H9 (cell line): ENCODE results near the gene EGLN1. TPM values are rescaled to one million over a fixed set of nuclear protein-coding genes. Genes with fewer than 3 reads are reported as not detected.
"Not testable (repeated sequence)": the region's sequence is repeated elsewhere in the genome, so short reads cannot be mapped to it uniquely, and the experiment has no call there.

ENCODE experiments used
- DNase-seq: peaks from one replicate; pipeline ENCODE4 v3.0.0-alpha.2; 2017
- H2AFZ ChIP-seq: one replicate; pipeline ENCODE4 v1.6.1; 2013; ENCODE audit warnings: mild to moderate bottlenecking, low read length, control low read depth, moderate library complexity
- H2AK5ac ChIP-seq: 2 replicates; pipeline ENCODE4 v1.6.1; 2013; ENCODE audit warnings: low read length, control low read depth, mixed read lengths; ENCODE audit not compliant: insufficient read length
- H2BK120ac ChIP-seq: one replicate; pipeline ENCODE4 v1.6.1; 2013; ENCODE audit warnings: low read depth, mild to moderate bottlenecking, low read length, control low read depth, inconsistent platforms; ENCODE audit not compliant: poor library complexity, severe bottlenecking
- H2BK12ac ChIP-seq: 2 replicates; pipeline ENCODE4 v1.6.1; 2013; ENCODE audit warnings: low read length, control low read depth, mixed read lengths, low read depth; ENCODE audit not compliant: insufficient read length
- H2BK15ac ChIP-seq: 2 replicates; pipeline ENCODE4 v1.6.1; 2013; ENCODE audit warnings: low read depth, low read length, control low read depth
- H2BK20ac ChIP-seq: one replicate; pipeline ENCODE4 v1.6.1; 2013; ENCODE audit warnings: low read depth, mild to moderate bottlenecking, low read length, control low read depth, inconsistent platforms; ENCODE audit not compliant: poor library complexity, severe bottlenecking
- H2BK5ac ChIP-seq: 2 replicates; pipeline ENCODE4 v1.6.1; 2013; ENCODE audit warnings: low read length, control low read depth, mixed read lengths; ENCODE audit not compliant: insufficient read length
- H3K14ac ChIP-seq: 2 replicates; pipeline ENCODE4 v1.6.1; 2013; ENCODE audit warnings: low read length, control low read depth; ENCODE audit not compliant: insufficient read depth
- H3K18ac ChIP-seq: 2 replicates; pipeline ENCODE4 v1.6.1; 2013; ENCODE audit warnings: low read depth, mild to moderate bottlenecking, mixed read lengths, low read length, control low read depth; ENCODE audit not compliant: insufficient read length
- H3K23ac ChIP-seq: 2 replicates; pipeline ENCODE4 v1.6.1; 2013; ENCODE audit warnings: low read length, control low read depth, mixed read lengths, low read depth; ENCODE audit not compliant: insufficient read length
- H3K23me2 ChIP-seq: 2 replicates; pipeline ENCODE4 v1.6.1; 2013; ENCODE audit warnings: low read depth, mild to moderate bottlenecking, mixed read lengths, low read length, control low read depth; ENCODE audit not compliant: insufficient read length, poor library complexity, severe bottlenecking
- H3K27ac ChIP-seq: 2 replicates; pipeline ENCODE4 v1.5.1; 2013; ENCODE audit warnings: low read length, control low read depth, mixed read lengths, low read depth; ENCODE audit not compliant: insufficient read length
- H3K27me3 ChIP-seq: 2 replicates; pipeline ENCODE4 v1.6.1; 2013; ENCODE audit warnings: low read length, control low read depth, inconsistent platforms; ENCODE audit not compliant: insufficient read depth
- H3K4ac ChIP-seq: 2 replicates; pipeline ENCODE4 v1.6.1; 2013; ENCODE audit warnings: low read depth, mild to moderate bottlenecking, control low read depth, inconsistent platforms, low read length, moderate library complexity
- H3K4me1 ChIP-seq: 2 replicates; pipeline ENCODE4 v1.6.1; 2013; ENCODE audit warnings: low read length, control low read depth, inconsistent platforms; ENCODE audit not compliant: insufficient read depth
- H3K4me2 ChIP-seq: 2 replicates; pipeline ENCODE4 v1.6.1; 2013; ENCODE audit warnings: low read length, control low read depth, mixed read lengths; ENCODE audit not compliant: insufficient read length, insufficient read depth
- H3K56ac ChIP-seq: 2 replicates; pipeline ENCODE4 v1.6.1; 2013; ENCODE audit warnings: low read depth, mild to moderate bottlenecking, mixed read lengths, low read length, control low read depth; ENCODE audit not compliant: insufficient read length
- H3K79me1 ChIP-seq: 2 replicates; pipeline ENCODE4 v1.6.1; 2013; ENCODE audit warnings: low read depth, mild to moderate bottlenecking, moderate library complexity, low read length, control low read depth, inconsistent platforms; ENCODE audit not compliant: insufficient read depth, poor library complexity, severe bottlenecking
- H3K79me2 ChIP-seq: 2 replicates; pipeline ENCODE4 v1.6.1; 2013; ENCODE audit warnings: low read length, control low read depth, inconsistent platforms; ENCODE audit not compliant: insufficient read depth
- H3K9ac ChIP-seq: 2 replicates; pipeline ENCODE4 v1.6.1; 2013; ENCODE audit warnings: low read length, control low read depth, mixed read lengths; ENCODE audit not compliant: insufficient read length; ENCODE audit errors: extremely low read depth
- H3K9me3 ChIP-seq: one replicate; pipeline ENCODE4 v1.6.1; 2013; ENCODE audit warnings: low read depth, low read length, inconsistent platforms; ENCODE audit not compliant: control insufficient read depth
- H3T11ph ChIP-seq: one replicate; pipeline ENCODE4 v1.6.1; 2013; ENCODE audit warnings: mild to moderate bottlenecking, low read length, control low read depth, inconsistent platforms
- H4K20me1 ChIP-seq: one replicate; pipeline ENCODE4 v1.6.1; 2013; ENCODE audit not compliant: control insufficient read depth, insufficient read length, insufficient read depth
- H4K5ac ChIP-seq: 2 replicates; pipeline ENCODE4 v1.6.1; 2013; ENCODE audit warnings: low read depth, mild to moderate bottlenecking, mixed read lengths, low read length, control low read depth; ENCODE audit not compliant: insufficient read length
- H4K8ac ChIP-seq: replicated peaks from 2 replicates; pipeline ENCODE4 v1.6.1; 2013; ENCODE audit warnings: low read length, control low read depth, mixed read lengths, low read depth; ENCODE audit not compliant: insufficient read length
- H4K91ac ChIP-seq: 2 replicates; pipeline ENCODE4 v1.6.1; 2013; ENCODE audit warnings: low read depth, mild to moderate bottlenecking, moderate library complexity, mixed read lengths, low read length, control low read depth; ENCODE audit not compliant: insufficient read length
- H3K27ac Mint-ChIP-seq, 3 experiments: 2 replicates in 2 of 3; 3 replicates in 1 of 3; pipeline ENCODE4 v1.8.0; 2020 to 2021; ENCODE audit warnings: mixed read lengths in 3 of 3, mild to moderate bottlenecking in 1 of 3, moderate library complexity in 1 of 3
- H3K27me3 Mint-ChIP-seq: 2 replicates; pipeline ENCODE4 v1.8.0; 2021; ENCODE audit warnings: low read depth, mild to moderate bottlenecking, moderate library complexity, mixed read lengths
- H3K36me3 Mint-ChIP-seq, 3 experiments: 2 replicates in 2 of 3; 3 replicates in 1 of 3; pipeline ENCODE4 v1.8.0; 2020 to 2021; ENCODE audit warnings: low read depth in 3 of 3, mixed read lengths in 3 of 3; ENCODE audit not compliant: insufficient read depth in 1 of 3
- H3K4me1 Mint-ChIP-seq, 2 experiments: 2 replicates each; pipeline ENCODE4 v1.8.0; 2020; ENCODE audit warnings: mixed read lengths in 2 of 2
- H3K4me3 Mint-ChIP-seq, 2 experiments: 2 replicates in 1 of 2; 3 replicates in 1 of 2; pipeline ENCODE4 v1.8.0; 2020 to 2021; ENCODE audit warnings: mild to moderate bottlenecking in 2 of 2, mixed read lengths in 2 of 2, moderate library complexity in 1 of 2
- H3K9me3 Mint-ChIP-seq, 2 experiments: 2 replicates in 1 of 2; 3 replicates in 1 of 2; pipeline ENCODE4 v1.8.0; 2020; ENCODE audit warnings: mild to moderate bottlenecking in 2 of 2, mixed read lengths in 2 of 2, moderate library complexity in 1 of 2
- WGBS: extraction: QIAGEN DNeasy Blood & Tissue Kit; methylation state at CpG from one replicate; pipeline ENCODE4 v1.1.7; 2013; ENCODE audit warnings: missing lambda C conversion rate, low lambda C conversion rate, mixed read lengths; ENCODE audit not compliant: insufficient read length; ENCODE audit errors: extremely low coverage; 5-methylcytosine and 5-hydroxymethylcytosine counted together
- total RNA-seq: library from RNA; stranded (reverse); gene quantifications from 2 replicates; pipeline ENCODE4 v1.2.1, GENCODE V29; 2021

Gene EGLN1
- total RNA-seq, 1 experiment from 2014 or later: 8.4 TPM

DNA sequence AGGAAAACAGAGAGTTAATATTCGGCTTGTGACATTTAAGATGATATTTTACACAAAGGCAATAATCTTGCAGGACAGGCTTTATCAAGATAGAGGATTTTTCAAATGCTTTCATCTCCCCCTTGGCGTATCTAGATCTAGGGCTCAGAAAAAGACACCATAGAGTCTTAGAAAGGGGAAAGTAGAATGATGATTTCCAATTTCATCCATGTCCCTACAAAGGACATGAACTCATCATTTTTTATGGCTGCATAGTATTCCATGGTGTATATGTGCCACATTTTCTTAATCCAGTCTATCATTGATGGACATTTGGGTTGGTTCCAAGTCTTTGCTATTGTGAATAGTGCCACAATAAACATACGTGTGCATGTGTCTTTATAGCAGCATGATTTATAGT is 48.9 kb upstream of the EGLN1 start:
- H3K9ac ChIP-seq, H2BK15ac ChIP-seq, H3K36me3 Mint-ChIP-seq, H3K27me3 Mint-ChIP-seq, H2BK5ac ChIP-seq, H3K18ac ChIP-seq, DNase-seq, H4K20me1 ChIP-seq, H3K23ac ChIP-seq, H3K4ac ChIP-seq, H4K8ac ChIP-seq, H4K91ac ChIP-seq, H3K27me3 ChIP-seq, H2BK120ac ChIP-seq, H2AK5ac ChIP-seq, H3K23me2 ChIP-seq, H2AFZ ChIP-seq, H4K5ac ChIP-seq, H3K9me3 ChIP-seq, H3K4me3 Mint-ChIP-seq, H3K4me1 ChIP-seq, H2BK20ac ChIP-seq, H2BK12ac ChIP-seq, H3K9me3 Mint-ChIP-seq, H3K27ac ChIP-seq, H3K56ac ChIP-seq, H3K27ac Mint-ChIP-seq, H3T11ph ChIP-seq, H3K79me2 ChIP-seq, H3K79me1 ChIP-seq, H3K4me2 ChIP-seq, H3K4me1 Mint-ChIP-seq, H3K14ac ChIP-seq: not testable (repeated sequence)
- WGBS: no CpG with 5 or more reads among the region's 3 CpGs
